Ishikawa (cell line): Measurements from ENCODE around the gene MEGF6.

Experiments
- CREB1 ChIP-seq: IDR thresholded peaks from 2 replicates; pipeline ENCODE4 v1.6.1; 2012; ENCODE audit warnings: low read depth
- TAF1 ChIP-seq: IDR thresholded peaks from 2 replicates; pipeline ENCODE4 v1.6.1; 2012; ENCODE audit warnings: low read depth, mild to moderate bottlenecking

DNA sequence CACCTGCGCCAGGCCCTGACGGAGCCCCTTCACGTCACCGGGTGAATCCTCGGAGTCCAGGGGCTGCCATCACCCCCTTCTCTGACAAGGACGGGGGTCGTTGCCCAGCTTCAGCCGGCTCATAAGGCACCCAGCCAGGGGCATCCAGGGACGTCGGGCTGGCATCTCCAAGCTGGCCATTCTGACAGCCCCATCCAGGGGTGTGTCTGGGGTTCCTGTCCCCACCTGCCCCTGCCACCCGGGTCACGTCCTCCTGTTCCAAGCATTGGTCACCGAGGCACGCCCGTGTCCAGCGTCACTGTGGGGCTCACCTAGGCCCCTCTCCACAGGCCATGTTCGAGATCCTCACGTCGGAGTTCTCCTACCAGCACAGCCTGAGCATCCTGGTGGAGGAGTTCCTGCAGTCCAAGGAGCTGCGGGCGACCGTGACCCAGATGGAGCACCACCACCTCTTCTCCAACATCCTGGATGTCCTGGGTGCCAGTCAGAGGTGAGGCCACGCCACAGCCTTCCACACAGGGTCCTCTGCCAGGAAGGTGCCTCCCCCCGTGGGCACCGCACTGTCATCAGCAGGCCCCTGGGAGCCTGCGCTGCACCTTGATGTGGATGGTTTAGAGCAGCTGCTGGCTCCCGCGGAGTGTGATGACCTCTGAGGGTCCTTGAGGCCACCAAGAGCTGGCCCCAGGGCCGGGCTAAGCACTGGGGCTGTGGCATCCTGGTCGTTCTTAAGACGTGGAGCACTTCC, 142.0 kb downstream of the MEGF6 start:
- TF ChIP-seq CREB1 (no peak), TAF1 (no peak)
